Ascending aorta (tissue), 2 donors: Measurements from ENCODE around the gene PLTP. TPM values are rescaled to one million over a fixed set of nuclear protein-coding genes. Genes with fewer than 3 reads are reported as not detected.

Source experiments
- DNase-seq, 2 donors: peaks; one replicate each; pipeline ENCODE4 v3.0.0-alpha.2; 2019; ENCODE audit warnings: low spot score in 2 of 2
- H3K27ac ChIP-seq, 2 donors: fragments of 200-600 bp; sonication (generic); one replicate each; pipeline ENCODE4 v1.5.1; 2016 to 2017; ENCODE audit warnings: mild to moderate bottlenecking in 1 of 2
- H3K27me3 ChIP-seq: fragments of 200-600 bp; sonication (generic); one replicate; pipeline ENCODE4 v1.5.1; 2017
- H3K36me3 ChIP-seq, 2 donors: fragments of 200-600 bp; sonication (generic); one replicate each; pipeline ENCODE4 v1.5.1; 2016
- H3K4me1 ChIP-seq, 2 donors: fragments of 200-600 bp; sonication (generic); one replicate each; pipeline ENCODE4 v1.5.1; 2016 to 2017; ENCODE audit warnings: mild to moderate bottlenecking in 1 of 2
- H3K4me3 ChIP-seq, 2 donors: fragments of 200-600 bp; sonication (generic); one replicate each; pipeline ENCODE4 v1.5.1; 2016 to 2017; ENCODE audit warnings: mild to moderate bottlenecking in 1 of 2
- H3K9me3 ChIP-seq, 2 donors: fragments of 200-600 bp; sonication (generic); one replicate each; pipeline ENCODE4 v1.5.1; 2016
- intact Hi-C: fragments of 100-400 bp; cut with DNase I; formaldehyde crosslinking; loops from one replicate; pipeline ENCODE4 v1.15.1; 2023
- total RNA-seq: library from RNA; depleted of rRNA; stranded (reverse); fragments of >200 nt; gene quantifications from one replicate; pipeline ENCODE4 v1.1.0, GENCODE V29; 2016
- TF ChIP-seq, protein P1 (sequence below), 3 experiments: fragments of 200-600 bp in 2 of 3; fragments of 450-650 bp in 1 of 3; sonication (generic) in 2 of 3; IDR thresholded peaks; one replicate each; pipeline ENCODE4 v1.5.1; 2016 to 2019; ENCODE audit warnings: antibody characterized with exemption in 3 of 3, mild to moderate bottlenecking in 1 of 3, moderate library complexity in 1 of 3

PLTP gene
- total RNA-seq, 1 donor from 2014 or later = 909 TPM

DNA sequence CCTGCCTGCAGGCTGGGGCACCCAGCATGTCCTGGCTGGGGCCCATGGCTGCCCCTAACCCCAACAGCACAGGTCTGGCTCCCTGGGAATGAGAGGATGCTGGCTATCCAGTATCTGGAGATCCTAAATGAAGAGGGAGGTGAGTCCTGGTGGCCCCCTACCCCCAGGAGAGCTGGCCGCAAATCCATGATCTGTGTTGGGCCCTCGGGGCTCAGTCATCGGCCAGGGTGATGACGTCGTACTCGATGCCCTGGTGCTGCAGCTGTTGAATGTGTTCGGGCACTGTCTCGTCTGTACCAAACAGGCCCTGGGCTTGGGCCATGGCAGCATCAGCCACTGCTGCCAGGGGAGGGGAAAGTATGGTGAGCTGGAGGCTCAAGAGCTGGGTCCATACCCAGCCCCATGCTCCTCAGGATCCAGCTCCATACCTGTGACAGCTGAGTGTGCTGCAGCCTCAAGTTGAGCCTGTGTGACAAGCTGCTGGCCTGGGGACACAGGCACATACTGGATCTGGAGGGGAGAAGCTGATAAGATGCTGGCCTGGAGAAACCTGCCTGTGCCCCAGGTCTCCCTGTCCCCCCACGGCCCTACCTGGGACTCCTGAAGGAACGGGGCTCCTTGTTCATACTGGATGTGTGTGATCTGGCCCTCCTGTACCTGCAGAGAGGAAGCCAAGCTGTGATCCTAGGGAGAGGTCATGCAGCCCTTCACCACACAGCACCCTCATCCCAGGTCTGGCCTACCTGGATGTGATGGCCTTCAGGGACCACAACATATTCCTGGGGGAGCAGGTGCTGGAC is 37.0 kb upstream of the PLTP start:
- intact Hi-C loops = no loop called here

DNA sequence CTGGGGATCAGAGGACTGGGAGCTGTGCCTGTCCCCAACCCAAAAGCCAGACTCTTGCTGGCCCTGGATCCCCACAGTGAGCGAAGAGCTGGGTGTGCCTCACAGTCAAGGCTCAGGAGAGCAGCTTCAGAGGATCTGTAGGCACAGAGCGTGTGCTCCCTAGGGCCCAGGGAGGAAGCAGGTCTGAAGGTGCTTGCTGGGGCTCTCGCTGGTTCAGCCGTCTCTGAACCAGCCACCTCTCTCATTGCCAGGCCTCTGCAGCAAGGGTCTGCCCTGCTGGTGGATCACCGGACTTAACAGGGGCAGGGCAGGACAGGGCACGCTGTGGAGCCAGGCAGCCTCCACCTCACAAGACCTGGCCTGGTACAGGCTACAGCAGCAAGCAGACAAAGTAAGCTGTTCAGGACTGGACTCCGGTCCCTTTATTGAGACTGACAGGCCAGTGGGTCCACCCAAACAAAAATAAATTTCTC is 36.3 kb upstream of the PLTP start:
- intact Hi-C loops = no loop called here
- no peak overlapping the region for H3K4me3 ChIP-seq
- no peaks in the 10 kb centered on the region for H3K9me3 ChIP-seq
- H3K27ac ChIP-seq = peak overlapping the region in 1 of 2 donors; percentile 9
- H3K36me3 ChIP-seq = peaks cover 93 to 99% of the 10 kb centered on the region in 2 donors
- no peaks in the 10 kb centered on the region for H3K27me3 ChIP-seq
- DNase-seq = no peak
- TF ChIP-seq, protein P1, sequence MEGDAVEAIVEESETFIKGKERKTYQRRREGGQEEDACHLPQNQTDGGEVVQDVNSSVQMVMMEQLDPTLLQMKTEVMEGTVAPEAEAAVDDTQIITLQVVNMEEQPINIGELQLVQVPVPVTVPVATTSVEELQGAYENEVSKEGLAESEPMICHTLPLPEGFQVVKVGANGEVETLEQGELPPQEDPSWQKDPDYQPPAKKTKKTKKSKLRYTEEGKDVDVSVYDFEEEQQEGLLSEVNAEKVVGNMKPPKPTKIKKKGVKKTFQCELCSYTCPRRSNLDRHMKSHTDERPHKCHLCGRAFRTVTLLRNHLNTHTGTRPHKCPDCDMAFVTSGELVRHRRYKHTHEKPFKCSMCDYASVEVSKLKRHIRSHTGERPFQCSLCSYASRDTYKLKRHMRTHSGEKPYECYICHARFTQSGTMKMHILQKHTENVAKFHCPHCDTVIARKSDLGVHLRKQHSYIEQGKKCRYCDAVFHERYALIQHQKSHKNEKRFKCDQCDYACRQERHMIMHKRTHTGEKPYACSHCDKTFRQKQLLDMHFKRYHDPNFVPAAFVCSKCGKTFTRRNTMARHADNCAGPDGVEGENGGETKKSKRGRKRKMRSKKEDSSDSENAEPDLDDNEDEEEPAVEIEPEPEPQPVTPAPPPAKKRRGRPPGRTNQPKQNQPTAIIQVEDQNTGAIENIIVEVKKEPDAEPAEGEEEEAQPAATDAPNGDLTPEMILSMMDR (IDR thresholded peaks at IDR 0.05) = no peak
- H3K4me1 ChIP-seq = no peaks in the 10 kb centered on the region

More for the DNA sequence above, 37.0 kb upstream of the PLTP start:
- Histone ChIP-seq H3K4me3 (no peak overlapping the region), H3K27me3 (no peaks in the 10 kb centered on the region), H3K4me1 (no peaks in the 10 kb centered on the region), H3K9me3 (no peaks in the 10 kb centered on the region), H3K36me3 (peaks cover 91 to 99% of the 10 kb centered on the region in 2 donors), H3K27ac (peak overlapping the region in 1 of 2 donors; percentile 9)
- TF ChIP-seq, protein P1 (IDR thresholded peaks at IDR 0.05) = no peak
- no peak for DNase-seq

GRCh38 chr20:45947110-45947866 is 35.3 kb upstream of the PLTP start:
- TF ChIP-seq, protein P1 (IDR thresholded peaks at IDR 0.05) = no peak
- H3K9me3 ChIP-seq = no peaks in the 10 kb centered on the region
- no peaks in the 10 kb centered on the region for H3K4me1 ChIP-seq
- H3K36me3 ChIP-seq = peaks cover 94 to 99% of the 10 kb centered on the region in 2 donors
- H3K4me3 ChIP-seq = no peak overlapping the region
- intact Hi-C loops = no loop called here
- H3K27ac ChIP-seq = peak overlapping the region in 1 of 2 donors; percentile 14
- DNase-seq = no peak
- no peaks in the 10 kb centered on the region for H3K27me3 ChIP-seq

- DNase-seq = peak; percentile 59 to 78
- intact Hi-C loops = no loop called here
- no peak overlapping the region for H3K4me3 ChIP-seq
- no peaks in the 10 kb centered on the region for H3K9me3 ChIP-seq
- H3K36me3 ChIP-seq = peaks cover 93 to 97% of the 10 kb centered on the region in 2 donors
- H3K27me3 ChIP-seq = no peaks in the 10 kb centered on the region
- no peaks in the 10 kb centered on the region for H3K4me1 ChIP-seq
- H3K27ac ChIP-seq = peak overlapping the region; percentile 14 to 15
- TF ChIP-seq, protein P1 (IDR thresholded peaks at IDR 0.05) = no peak
Measured at GRCh38 chr20:45946149-45946970, 34.4 kb upstream of the PLTP start.

GRCh38 chr20:45945678-45946148 is 33.8 kb upstream of the PLTP start:
- H3K36me3 ChIP-seq = peaks cover 93 to 97% of the 10 kb centered on the region in 2 donors
- no peaks in the 10 kb centered on the region for H3K4me1 ChIP-seq
- TF ChIP-seq, protein P1 (IDR thresholded peaks at IDR 0.05) = no peak
- H3K27me3 ChIP-seq = no peaks in the 10 kb centered on the region
- intact Hi-C loops = no loop called here
- H3K9me3 ChIP-seq = no peaks in the 10 kb centered on the region
- no peak overlapping the region for H3K4me3 ChIP-seq
- DNase-seq = no peak
- H3K27ac ChIP-seq = peak overlapping the region in 1 of 2 donors; percentile 15
